GM21390 (cell line): ENCODE measurements around the gene SNX32.

Experiments
- ATAC-seq: cut with Tn5 transposase; IDR thresholded peaks from one replicate; pipeline ENCODE4 v1.9.1; 2021; ENCODE audit not compliant: unreplicated experiment

Gene SNX32

GRCh38 chr11:65833297-65834030 is at the start of gene SNX32:
Gene SNX32, plus strand, starts transcription at chr11:65833963. Its CDS starts 103 bp downstream, at chr11:65834066.
- ATAC-seq: peak; percentile 92

- ATAC-seq: no peak
Observed at GRCh38 chr11:65785319-65786007, 48.3 kb upstream of the SNX32 start.

GRCh38 chr11:65786008-65786785 is 47.6 kb upstream of the SNX32 start:
- ATAC-seq: no peak

GRCh38 chr11:65786786-65787636 is 46.8 kb upstream of the SNX32 start, which contains the start of gene OVOL1:
Gene OVOL1, plus strand, starts transcription at chr11:65787063. Its CDS starts 311 bp downstream, at chr11:65787374.
- no peak for ATAC-seq

- ATAC-seq: no peak
Observed at GRCh38 chr11:65787649-65788622, 45.8 kb upstream of the SNX32 start.

GRCh38 chr11:65788821-65789220 is 44.9 kb upstream of the SNX32 start:
- ATAC-seq: no peak

- no peak for ATAC-seq
Observed at GRCh38 chr11:65789230-65790103, 44.3 kb upstream of the SNX32 start.

- no peak for ATAC-seq
Observed at GRCh38 chr11:65790104-65790901, 43.5 kb upstream of the SNX32 start.

- no peak for ATAC-seq
Observed at GRCh38 chr11:65790902-65791650, 42.7 kb upstream of the SNX32 start.

- ATAC-seq: peak; percentile 84
Observed at GRCh38 chr11:65791719-65792213, 42.0 kb upstream of the SNX32 start.

GRCh38 chr11:65792456-65792855 is 41.3 kb upstream of the SNX32 start:
- ATAC-seq: no peak

GRCh38 chr11:65793144-65793581 is 40.6 kb upstream of the SNX32 start:
- ATAC-seq: no peak

- ATAC-seq: no peak
Observed at GRCh38 chr11:65793625-65794400, 40.0 kb upstream of the SNX32 start.

- ATAC-seq: no peak
Observed at GRCh38 chr11:65794570-65795510, 38.9 kb upstream of the SNX32 start.
